ENCODE measurements around the gene ESPNL.

ESPNL gene

GRCh38 chr2:238075397-238075796, 24.7 kb upstream of the ESPNL start:
- no peak for DNase-seq (ENCODE audit: low read depth, low spot score)

- DNase-seq (ENCODE audit: low read depth, low spot score) = no peak
Measured at GRCh38 chr2:238077292-238077691, 22.8 kb upstream of the ESPNL start.

- DNase-seq (ENCODE audit: low read depth, low spot score) = no peak
Measured at GRCh38 chr2:238079874-238080327, 20.2 kb upstream of the ESPNL start.

DNA sequence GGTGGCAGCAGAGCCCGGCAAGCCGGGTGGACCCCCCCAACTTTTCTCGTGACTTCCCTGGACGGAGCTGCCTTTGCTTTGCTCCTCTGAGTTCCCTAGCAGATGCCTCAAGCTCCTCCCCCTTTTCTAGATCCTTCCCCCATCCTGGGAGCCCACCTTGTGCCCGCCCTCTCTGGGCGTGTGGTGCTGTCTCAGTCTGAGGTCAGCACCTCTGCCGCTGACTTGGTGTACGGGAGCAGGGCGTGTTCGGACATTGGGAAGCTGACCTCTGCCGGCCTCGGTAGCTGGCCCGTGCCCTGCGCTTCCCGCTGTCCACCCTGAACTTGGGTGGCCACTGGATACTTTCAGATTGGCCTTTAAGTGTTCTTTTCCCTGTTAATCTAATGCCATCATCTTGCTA, 19.6 kb upstream of the ESPNL start:
- DNase-seq (ENCODE audit: low read depth, low spot score) = no peak

- DNase-seq (ENCODE audit: low read depth, low spot score) = no peak
Measured at GRCh38 chr2:238081150-238081549, 19.0 kb upstream of the ESPNL start.

- no peak for DNase-seq (ENCODE audit: low read depth, low spot score)
Measured at GRCh38 chr2:238081561-238081960, 18.6 kb upstream of the ESPNL start.

DNA sequence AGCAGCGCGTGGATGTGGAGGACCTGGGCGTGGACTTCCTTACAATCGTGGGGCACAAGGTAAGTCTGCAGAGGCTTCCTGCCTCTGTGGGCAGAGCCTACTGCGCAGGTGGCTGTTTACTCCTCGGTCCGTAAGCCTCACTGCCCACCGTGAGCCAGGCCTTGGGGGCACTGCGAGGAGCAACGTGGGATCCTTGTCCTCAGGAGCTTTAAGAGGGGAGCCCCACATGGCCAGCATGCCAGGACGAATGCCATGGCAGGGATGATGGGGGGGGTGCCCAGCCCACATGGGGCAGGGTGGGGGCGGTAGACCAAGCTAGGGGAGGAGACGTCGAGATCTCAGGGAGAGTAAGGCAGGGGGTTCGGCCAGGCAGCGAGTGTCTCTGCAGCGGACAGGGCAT, 18.0 kb upstream of the ESPNL start:
- DNase-seq (ENCODE audit: low read depth, low spot score) = no peak

GRCh38 chr2:238082827-238083226, 17.3 kb upstream of the ESPNL start:
- DNase-seq (ENCODE audit: low read depth, low spot score) = no peak

- DNase-seq (ENCODE audit: low read depth, low spot score) = no peak
Measured at GRCh38 chr2:238083919-238084318, 16.2 kb upstream of the ESPNL start.

DNA sequence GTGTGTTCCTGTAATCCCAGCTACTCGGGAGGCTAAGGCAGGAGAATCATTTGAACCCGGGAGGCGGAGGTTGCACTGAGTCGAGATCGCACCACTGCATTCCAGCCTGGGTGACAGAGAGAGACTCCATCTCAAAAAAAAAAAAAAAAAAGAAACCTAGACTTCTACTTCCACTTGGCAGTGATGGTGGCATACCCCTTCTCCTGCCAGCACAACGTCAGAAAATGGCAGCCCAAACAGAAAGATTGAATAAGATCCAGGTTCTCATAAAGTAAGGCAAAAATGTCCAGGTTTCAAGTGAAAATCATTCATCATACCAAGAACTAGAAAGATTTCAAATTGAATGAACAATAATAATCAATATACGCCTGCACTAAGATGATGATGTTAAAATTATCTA, 15.4 kb upstream of the ESPNL start:
- DNase-seq (ENCODE audit: low read depth, low spot score) = no peak

DNA sequence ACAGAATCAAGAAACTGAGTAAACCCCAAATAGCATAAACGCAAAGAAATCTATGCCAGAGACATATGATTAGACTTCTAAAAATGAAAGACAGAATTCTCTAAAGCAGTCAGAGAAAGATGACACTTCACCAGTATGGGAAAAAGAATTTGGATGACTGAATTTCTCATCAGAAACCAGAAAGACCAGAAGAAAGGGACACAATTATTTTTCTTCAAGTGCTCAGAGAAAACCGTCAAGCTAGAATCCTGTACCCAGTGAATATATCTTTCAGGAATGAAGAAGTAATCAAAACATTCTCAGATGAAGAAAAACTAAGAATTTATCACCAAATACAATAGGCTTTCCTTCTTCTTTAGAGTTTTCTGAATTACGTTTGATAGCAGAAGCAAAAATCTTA, 14.2 kb upstream of the ESPNL start:
- DNase-seq (ENCODE audit: low read depth, low spot score) = no peak

GRCh38 chr2:238087211-238087610, 12.9 kb upstream of the ESPNL start:
- no peak for DNase-seq (ENCODE audit: low read depth, low spot score)

- DNase-seq (ENCODE audit: low read depth, low spot score) = no peak
Measured at GRCh38 chr2:238090887-238091286, 9.3 kb upstream of the ESPNL start.

- DNase-seq (ENCODE audit: low read depth, low spot score) = no peak
Measured at GRCh38 chr2:238091436-238092060, 8.6 kb upstream of the ESPNL start.

DNA sequence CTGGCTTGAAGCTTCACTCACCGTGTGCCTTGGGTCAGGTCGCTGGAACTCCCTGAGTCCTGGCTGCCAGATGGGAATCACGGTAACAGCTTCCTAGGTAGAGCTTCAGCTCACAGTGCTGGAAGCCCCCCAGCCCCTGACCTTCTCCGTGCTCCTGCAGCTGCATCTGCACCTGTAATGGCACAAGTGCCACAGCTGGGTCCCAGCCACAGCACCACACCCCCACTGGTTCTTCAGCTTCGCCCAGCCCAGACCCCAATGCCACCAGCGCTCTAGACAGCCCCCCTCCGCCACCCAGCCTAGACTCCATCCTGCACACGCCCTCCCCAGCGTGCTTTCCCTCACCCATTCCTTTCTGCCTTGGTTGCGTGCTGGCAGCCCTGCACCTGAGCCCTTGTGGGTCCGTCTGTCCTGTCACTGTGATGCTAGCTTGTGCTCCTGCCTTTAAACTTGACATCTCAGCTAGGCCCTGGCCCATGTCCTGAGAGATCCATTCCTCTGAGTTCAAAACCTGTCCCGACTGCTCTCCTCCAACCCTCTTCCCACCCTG, 7.6 kb upstream of the ESPNL start:
- no peak for DNase-seq (ENCODE audit: low read depth, low spot score)

DNA sequence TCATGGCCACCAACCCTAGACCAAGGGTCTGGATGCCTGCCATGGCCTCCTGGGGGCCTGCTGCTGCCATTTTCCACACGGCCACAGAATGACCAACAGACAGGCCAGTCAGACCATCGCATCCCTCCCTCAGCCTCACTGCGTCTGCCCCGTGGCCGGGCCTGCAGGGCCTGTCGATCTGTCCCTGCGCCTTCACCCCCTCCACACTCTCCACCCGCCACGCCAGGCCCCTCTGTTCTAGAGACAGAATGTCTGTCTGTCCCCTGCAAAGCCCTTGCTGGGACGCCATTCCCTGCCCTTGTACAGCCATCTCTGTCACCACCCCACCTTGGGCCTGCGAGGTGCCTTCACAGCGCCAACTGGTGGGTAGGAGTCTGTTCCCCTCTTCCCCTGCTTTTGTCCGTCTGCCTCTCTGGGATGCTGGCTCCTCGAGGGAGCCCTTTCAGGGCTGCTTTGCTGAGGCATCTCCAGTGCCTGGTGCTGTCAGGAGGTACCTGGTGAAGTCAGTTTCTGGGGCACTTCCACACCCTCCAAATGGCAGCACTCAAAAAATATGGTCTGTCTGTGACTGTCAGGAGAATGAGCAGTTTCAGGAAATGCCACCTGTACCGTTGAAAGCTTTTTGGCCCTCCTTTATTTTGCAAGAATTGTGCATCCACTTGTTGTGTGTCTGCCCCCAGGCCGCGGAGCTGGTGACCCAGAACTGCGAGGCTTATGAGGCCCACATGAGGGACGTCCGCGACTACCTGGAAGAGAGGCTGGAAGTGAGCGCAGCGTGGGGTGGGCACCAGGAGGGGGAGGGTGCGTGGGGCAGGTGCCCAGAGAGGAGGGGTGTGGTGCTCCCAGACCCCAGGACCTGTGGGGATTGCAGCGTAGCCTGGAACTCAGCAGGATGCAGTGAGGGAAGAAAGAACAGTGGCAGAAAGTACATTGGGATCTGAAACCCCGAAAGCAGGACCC, 6.7 kb upstream of the ESPNL start:
- no peak for DNase-seq (ENCODE audit: low read depth, low spot score)

DNA sequence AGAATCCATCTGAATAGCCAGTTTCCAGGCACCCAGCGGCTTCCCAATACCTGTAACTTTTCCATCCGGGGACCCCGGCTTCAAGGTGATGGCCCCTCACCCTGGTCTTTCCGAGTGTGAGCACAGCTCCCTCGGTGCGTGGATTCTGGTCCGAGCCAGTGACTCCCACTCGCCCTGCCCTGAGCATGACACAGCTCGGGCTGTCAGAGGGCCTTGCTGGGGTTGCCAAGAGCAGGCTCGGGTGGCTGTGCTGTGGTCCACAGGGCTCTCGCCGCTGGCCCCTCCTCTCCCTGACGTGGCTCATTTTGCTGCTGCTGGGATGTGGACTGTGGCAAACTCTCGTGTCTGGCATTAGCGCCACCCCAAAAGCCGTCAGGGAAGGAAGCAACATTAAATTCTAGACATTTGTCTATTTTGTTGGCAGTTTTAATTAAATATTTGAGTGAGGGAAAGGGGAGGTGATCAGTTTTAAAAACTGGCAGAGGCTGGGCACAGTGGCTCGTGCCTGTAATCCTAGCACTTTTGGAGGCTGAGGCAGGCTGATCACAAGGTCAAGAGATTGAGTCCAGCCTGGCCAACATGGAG, 5.6 kb upstream of the ESPNL start:
- no peak for DNase-seq (ENCODE audit: low read depth, low spot score)

- no peak for DNase-seq (ENCODE audit: low read depth, low spot score)
Measured at GRCh38 chr2:238095143-238095542, 5.0 kb upstream of the ESPNL start.

DNA sequence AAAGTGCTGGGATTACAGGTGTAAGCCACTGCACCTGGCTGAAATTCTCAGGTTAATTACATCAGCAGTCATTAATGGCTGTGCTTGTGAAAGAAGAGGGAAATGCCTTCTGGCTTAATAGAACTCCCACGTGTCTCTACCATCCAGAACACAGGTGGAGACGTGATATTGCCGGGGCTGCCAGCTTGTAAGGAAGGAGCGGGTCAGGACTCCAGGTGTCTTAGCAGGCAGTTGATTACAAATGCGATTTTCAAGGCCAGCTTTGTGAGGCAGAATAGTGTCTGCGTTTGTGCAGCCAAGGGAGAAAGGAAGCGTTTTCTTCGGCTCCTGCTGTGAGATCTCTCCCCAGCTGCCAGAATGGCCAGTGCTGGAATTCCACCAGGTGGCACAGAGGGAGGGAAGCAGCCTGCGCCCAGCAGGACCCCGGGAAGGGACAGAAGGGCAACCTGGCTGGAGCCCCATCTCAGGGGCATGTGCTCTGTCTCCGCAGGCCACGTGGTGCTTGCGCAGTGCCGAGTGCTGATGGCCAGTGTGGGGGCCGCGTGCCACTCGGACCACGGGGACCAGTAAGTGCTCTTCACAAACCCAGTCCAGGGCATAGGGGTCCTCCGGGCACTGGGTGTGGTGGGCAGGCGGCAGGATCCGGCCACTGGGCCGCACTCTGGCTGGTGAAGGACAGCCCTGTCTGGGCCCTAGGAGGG, 3.7 kb upstream of the ESPNL start:
- no peak for DNase-seq (ENCODE audit: low read depth, low spot score)

DNA sequence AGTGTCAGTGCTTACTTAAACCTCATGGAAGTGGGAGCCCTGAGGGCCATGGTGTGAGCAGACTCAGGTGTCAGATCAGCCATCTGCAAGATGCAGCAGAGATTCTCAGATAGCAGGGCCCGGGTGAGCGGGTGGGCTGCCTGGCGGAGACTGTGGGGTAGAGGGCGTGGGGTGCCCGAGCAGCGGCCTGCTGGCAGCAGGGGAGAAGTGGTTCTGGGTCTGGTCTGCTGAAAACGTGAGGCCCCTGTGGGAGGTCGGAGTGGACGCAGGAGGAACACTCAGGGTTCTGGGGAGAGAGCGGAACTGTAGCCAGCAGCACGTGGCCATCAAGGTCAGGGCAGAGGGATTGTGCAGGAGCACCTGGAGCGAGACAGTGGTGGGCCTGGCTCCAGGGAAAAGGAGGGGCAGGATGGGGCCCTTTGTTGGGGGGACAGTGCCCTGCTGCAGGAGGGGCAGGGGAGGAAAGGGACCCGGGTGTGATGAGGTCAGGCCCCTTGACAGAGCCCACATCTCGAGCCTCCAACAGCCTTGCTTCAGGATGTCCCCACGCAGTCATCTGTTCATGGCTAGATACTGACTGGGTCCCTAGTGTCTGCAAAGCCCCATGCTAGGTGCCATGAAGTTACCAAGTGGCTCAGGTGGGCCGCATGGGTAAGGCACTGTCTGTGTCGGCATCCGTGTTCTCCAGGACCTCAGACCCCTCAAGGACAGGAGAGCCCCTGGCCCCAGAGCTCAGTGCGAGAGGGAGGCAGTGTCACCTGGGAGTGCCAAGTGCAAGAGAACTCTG, 2.7 kb upstream of the ESPNL start:
- DNase-seq (ENCODE audit: low read depth, low spot score) = no peak
